GM12874 (cell line): ENCODE measurements around the gene ACE.

Experiments
- CTCF ChIP-seq: IDR thresholded peaks from 2 replicates; pipeline ENCODE4 v1.5.1; 2011; ENCODE audit warnings: low read depth, mild to moderate bottlenecking, control low read depth, low read length, moderate library complexity; ENCODE audit not compliant: insufficient read depth

The ACE gene

DNA sequence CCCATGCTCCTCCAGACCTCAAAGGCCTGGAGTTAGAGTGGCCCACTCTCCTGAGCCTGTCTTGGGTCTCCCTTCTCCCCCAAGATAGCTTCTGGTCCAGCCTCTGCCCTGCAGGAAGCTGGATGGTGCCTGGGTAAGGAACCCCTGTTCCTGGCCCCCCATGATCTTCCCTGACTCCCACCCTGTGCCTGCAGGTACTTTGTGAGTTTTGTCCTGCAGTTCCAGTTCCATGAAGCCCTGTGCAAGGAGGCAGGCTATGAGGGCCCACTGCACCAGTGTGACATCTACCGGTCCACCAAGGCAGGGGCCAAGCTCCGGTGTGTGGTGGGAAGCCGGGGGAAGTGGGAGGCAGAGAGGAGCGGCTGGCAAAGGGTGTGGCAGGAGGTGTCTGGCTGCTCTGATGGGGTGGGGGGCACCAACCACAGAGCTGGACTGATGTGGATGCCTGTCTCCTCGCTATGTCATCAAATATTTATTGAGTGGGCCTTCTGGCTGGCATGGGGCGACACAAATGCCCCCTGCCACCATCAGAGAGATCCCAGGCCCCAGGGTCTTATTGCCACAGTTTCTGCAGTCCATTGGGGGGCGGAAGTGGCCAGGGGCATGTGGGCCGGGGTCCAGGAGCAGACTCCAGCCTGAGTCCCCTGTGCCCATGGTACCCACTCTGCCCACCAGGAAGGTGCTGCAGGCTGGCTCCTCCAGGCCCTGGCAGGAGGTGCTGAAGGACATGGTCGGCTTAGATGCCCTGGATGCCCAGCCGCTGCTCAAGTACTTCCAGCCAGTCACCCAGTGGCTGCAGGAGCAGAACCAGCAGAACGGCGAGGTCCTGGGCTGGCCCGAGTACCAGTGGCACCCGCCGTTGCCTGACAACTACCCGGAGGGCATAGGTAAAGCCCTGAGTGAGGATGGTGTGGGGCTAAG is 7.1 kb downstream of the ACE start:
- TF ChIP-seq CTCF, result no peak

DNA sequence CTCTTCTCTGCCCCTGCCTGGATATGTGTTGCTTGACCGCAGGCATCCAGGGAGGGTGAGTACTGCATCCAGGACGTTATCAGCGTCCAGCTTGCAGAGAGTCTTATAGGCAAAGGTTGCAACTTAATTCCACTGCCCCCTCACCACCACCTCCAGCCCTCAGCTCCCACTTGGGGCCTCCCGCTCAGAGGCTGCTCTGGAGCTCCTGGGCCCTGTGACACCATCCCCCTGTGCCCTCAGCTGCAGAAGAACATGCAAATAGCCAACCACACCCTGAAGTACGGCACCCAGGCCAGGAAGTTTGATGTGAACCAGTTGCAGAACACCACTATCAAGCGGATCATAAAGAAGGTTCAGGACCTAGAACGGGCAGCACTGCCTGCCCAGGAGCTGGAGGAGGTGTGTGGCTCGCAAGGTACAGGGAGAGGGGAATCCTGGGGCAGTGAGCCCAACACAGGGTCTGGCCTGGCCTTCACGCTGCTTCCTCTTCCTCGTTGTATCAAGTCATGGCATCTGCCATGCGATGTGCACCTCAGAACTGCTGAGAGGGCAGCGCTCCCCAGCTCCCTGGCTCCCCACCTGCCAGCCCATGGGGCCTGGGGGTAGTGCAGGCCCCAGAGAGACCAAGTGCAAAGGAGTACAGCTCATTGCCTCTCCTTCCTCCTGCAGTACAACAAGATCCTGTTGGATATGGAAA is 9.6 kb downstream of the ACE start:
- no peak for TF ChIP-seq CTCF

DNA sequence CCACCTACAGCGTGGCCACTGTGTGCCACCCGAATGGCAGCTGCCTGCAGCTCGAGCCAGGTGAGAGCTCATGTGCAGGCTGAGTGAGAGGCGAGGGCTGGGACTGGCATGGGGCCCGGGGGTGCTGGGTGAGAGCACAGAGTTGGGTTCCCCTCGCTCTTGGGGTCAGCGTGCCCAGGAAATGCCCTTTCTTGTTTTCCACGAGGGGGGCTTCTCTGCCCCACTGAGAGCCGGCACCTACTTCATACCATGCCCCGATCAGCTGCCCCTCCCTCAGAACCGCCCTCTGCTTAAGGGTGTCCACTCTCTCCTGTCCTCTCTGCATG is 10.1 kb downstream of the ACE start:
- no peak for TF ChIP-seq CTCF

DNA sequence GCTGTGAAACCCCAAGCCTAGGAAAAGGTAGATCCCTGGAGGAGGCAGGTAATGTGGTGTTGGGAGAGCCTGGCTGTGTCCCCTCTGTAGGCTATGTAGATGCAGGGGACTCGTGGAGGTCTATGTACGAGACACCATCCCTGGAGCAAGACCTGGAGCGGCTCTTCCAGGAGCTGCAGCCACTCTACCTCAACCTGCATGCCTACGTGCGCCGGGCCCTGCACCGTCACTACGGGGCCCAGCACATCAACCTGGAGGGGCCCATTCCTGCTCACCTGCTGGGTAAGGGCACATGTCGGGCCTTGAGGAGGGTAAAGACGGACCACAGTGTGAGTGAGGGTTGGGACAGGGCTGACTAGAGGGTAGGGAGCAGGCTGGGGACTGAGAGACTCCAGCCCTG is 12.0 kb downstream of the ACE start:
- no peak for TF ChIP-seq CTCF

- no peak for TF ChIP-seq CTCF
These were observed 12.4 kb downstream of the ACE start for GRCh38 chr17:63489291-63489690.

DNA sequence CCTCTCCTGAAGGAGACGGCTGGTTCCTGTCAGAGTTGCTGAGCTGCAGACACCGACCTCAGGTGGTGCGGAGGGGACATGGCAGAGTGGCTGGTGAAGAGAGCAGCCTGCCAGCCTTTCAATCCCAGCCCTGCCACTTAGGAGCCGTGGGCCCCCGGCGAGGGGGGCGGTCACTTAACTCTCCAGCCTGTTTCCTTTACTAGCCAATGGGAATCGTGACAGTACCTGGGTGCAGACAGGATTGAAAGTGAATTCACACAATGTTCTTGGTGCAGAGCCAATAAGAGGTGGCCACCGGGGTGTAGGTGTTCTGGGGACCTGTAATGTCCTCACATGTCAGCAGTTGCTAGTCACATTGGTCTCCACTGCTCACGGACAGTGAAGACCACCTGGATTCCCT is 13.5 kb downstream of the ACE start:
- no peak for TF ChIP-seq CTCF

DNA sequence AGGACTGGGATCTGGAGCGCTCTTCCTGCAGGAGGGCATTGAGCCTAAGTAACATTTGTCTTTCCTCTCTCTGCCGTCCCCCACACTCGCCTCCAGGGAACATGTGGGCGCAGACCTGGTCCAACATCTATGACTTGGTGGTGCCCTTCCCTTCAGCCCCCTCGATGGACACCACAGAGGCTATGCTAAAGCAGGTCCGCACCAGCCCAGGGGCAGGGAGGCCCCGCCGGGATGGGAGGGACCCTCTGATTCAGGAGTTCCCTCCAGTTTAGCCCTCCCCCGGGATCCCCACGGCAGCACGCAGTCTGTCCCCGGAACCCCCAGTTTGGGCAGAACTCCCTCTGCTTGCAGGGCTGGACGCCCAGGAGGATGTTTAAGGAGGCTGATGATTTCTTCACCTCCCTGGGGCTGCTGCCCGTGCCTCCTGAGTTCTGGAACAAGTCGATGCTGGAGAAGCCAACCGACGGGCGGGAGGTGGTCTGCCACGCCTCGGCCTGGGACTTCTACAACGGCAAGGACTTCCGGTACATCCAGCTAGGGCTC is 14.1 kb downstream of the ACE start:
- no peak for TF ChIP-seq CTCF
